ENCODE results near the gene TP63. TPM values are rescaled to one million over a fixed set of nuclear protein-coding genes. Genes with fewer than 3 reads are reported as not detected.

Gene TP63
- total RNA-seq, 6 experiments from 2014 or later = 0.06 to 0.55 (median 0.15) TPM; not detected in 3

DNA sequence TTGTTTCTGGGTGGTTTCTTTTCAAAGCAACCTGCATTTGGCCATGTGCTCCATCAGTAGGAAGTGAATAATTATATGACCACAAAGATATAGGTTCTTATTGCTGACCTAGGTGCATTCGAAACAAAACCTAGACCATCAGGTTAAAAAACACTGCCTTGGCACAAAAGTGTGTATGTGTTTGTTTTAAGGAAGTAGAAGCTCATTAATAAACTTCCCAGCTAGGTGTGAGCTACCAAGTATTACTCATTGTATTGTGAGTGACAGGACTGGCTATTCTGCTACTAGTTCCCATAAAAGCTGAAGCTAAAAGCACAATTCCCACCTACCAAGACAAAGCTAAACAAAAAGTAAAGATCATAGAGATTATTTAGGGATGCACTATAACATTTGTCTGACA is 168.2 kb downstream of the TP63 start:
- ATAC-seq = no peak
- no peaks in the 10 kb centered on the region for H3K9me3 ChIP-seq
- no peak for DNase-seq

DNA sequence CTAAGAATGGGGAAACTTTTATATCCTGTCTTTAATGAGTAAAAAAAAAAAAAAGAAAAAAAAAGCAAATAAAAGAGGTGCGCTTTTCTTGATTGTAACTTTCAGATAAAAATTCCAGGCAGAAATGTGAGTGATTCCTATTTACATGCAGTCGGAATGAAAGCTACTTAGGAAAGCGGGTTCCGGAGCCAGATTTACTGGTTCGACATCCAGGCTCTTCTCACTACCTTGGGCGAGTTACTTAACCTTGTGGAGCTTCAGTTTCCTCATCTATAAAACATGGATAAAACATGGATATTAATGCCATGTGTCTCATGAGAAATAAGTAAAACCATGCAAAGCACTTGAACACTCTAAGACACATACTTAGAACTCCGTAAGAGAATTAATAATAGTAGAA is 169.2 kb downstream of the TP63 start:
- TF ChIP-seq, protein P1, sequence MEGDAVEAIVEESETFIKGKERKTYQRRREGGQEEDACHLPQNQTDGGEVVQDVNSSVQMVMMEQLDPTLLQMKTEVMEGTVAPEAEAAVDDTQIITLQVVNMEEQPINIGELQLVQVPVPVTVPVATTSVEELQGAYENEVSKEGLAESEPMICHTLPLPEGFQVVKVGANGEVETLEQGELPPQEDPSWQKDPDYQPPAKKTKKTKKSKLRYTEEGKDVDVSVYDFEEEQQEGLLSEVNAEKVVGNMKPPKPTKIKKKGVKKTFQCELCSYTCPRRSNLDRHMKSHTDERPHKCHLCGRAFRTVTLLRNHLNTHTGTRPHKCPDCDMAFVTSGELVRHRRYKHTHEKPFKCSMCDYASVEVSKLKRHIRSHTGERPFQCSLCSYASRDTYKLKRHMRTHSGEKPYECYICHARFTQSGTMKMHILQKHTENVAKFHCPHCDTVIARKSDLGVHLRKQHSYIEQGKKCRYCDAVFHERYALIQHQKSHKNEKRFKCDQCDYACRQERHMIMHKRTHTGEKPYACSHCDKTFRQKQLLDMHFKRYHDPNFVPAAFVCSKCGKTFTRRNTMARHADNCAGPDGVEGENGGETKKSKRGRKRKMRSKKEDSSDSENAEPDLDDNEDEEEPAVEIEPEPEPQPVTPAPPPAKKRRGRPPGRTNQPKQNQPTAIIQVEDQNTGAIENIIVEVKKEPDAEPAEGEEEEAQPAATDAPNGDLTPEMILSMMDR (IDR thresholded peaks at IDR 0.05) = no peak
- TF ChIP-seq POLR2A (IDR thresholded peaks at IDR 0.05) = no peak
- Histone ChIP-seq H3K27ac (no peak overlapping the region), H3K27me3 (no peaks in the 10 kb centered on the region), H3K36me3 (no peaks in the 10 kb centered on the region), H3K9me3 (no peaks in the 10 kb centered on the region), H3K4me1 (no peaks in the 10 kb centered on the region), H3K4me3 (no peak overlapping the region)
- DNase-seq = no peak
- ATAC-seq = no peak
- intact Hi-C loops (cut with DNase I) = no loop called here
- 92% methylated on average over 7 of the region's 7 CpGs for WGBS (ENCODE audit: insufficient coverage, low coverage, low lambda C conversion rate, missing lambda C conversion rate)

More for the DNA sequence above, 168.2 kb downstream of the TP63 start:
- no peaks in the 10 kb centered on the region for H3K36me3 ChIP-seq
- 73% methylated on average over 1 of the region's 1 CpG for WGBS (ENCODE audit: insufficient coverage, low coverage, low lambda C conversion rate, missing lambda C conversion rate)
- no peak for TF ChIP-seq POLR2A (IDR thresholded peaks at IDR 0.05)
- TF ChIP-seq, protein P1 (IDR thresholded peaks at IDR 0.05) = no peak
- H3K27ac ChIP-seq = no peak overlapping the region
- intact Hi-C loops (cut with DNase I) = no loop called here
- H3K27me3 ChIP-seq = no peaks in the 10 kb centered on the region
- H3K4me1 ChIP-seq = no peaks in the 10 kb centered on the region
- no peak overlapping the region for H3K4me3 ChIP-seq

DNA sequence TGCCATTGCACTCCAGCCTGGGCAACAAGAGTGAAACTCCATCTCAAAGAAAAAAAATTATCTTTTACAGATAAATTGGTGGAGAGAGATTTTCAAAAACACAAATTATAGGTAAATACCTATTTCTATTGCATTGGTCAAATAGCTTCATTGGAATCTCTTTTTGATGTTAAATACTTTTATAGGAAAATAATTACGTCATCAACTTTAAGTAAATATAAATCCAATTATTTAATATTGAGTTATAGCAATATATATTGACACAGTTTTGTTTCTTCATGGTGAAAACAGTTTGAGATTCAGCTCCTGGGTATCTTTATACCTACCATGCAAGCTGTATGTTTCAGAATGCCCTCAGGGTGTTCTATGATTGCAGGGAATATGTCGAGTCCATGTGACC is 172.1 kb downstream of the TP63 start:
- Histone ChIP-seq H3K4me3 (no peak overlapping the region), H3K36me3 (no peaks in the 10 kb centered on the region), H3K27ac (no peak overlapping the region), H3K27me3 (no peaks in the 10 kb centered on the region), H3K9me3 (no peaks in the 10 kb centered on the region), H3K4me1 (no peaks in the 10 kb centered on the region)
- no peak for TF ChIP-seq POLR2A (IDR thresholded peaks at IDR 0.05)
- TF ChIP-seq, protein P1 (IDR thresholded peaks at IDR 0.05) = no peak
- ATAC-seq (no peak), DNase-seq (no peak)
- WGBS (ENCODE audit: insufficient coverage, low coverage, low lambda C conversion rate, missing lambda C conversion rate) = 92% methylated on average over 2 of the region's 2 CpGs
- intact Hi-C loops (cut with DNase I) = no loop called here

DNA sequence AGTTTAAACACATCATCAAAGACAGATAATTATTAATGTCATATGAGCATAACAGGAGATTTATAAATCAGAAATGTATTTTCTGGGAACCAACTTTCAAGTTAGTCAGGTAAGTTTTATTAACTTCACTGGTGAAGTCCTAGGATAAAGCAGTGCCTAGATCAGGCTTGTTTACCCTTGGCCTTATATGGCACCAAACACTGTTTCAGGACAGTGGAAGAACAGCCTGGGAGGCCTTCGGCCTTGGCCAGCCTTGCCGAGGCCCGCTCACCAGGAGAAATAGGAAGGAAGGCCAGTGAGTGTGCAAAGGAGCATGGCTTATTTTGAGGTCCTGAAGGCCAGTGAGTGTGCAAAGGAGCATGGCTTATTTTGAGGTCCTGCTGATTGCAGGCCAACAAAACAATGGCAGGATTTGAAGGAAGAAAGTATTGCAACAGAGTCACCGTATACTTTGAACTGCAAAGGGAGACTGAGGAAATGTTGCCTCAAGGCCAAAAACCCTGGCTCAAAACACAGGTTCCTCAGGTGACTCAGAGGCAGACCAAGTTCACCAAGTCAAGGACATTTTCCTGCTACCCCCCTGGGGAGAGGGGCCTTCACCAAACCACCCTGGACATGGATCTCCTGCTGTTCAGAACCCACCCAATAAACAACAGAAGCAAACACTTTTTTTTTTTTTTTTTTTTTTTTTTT is 174.3 kb downstream of the TP63 start:
- H3K36me3 ChIP-seq = no peaks in the 10 kb centered on the region
- 67% methylated on average over 4 of the region's 4 CpGs for WGBS (ENCODE audit: insufficient coverage, low coverage, low lambda C conversion rate, missing lambda C conversion rate)
- no peak for ATAC-seq
- no peaks in the 10 kb centered on the region for H3K9me3 ChIP-seq
- H3K27me3 ChIP-seq = no peaks in the 10 kb centered on the region
- no peak overlapping the region for H3K4me3 ChIP-seq
- H3K27ac ChIP-seq = no peak overlapping the region
- no peak for TF ChIP-seq POLR2A (IDR thresholded peaks at IDR 0.05)
- TF ChIP-seq, protein P1 (IDR thresholded peaks at IDR 0.05) = no peak
- no peaks in the 10 kb centered on the region for H3K4me1 ChIP-seq
- intact Hi-C loops (cut with DNase I) = no loop called here
- no peak for DNase-seq
